ENCODE data around the gene TRUB2.

TRUB2 gene

DNA sequence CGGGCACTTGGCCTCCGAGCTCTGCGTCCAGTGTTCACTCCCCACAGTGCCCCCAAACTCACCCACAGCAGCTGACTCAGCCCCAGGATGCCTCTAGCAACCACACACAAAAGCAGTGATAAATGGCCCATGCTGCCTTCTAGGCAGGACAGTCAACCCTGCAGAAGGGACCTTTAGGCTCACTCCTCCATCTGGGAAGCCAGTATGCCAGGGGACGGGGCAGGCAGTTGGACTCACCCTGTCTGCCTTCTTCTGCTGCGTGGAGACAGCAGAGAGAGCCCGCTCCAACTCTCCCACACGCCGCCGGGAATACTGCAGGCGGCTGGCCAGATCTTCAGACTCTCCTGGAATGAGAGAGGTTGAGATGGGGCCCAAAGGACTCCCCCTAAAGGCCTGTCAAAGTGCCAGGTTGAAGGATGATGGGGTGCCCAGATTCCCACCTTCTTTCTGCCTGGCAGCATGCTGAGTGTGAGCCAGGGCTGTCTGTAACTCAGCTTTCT, 56.8 kb downstream of the TRUB2 start:
- DNase-seq: no peak

DNA sequence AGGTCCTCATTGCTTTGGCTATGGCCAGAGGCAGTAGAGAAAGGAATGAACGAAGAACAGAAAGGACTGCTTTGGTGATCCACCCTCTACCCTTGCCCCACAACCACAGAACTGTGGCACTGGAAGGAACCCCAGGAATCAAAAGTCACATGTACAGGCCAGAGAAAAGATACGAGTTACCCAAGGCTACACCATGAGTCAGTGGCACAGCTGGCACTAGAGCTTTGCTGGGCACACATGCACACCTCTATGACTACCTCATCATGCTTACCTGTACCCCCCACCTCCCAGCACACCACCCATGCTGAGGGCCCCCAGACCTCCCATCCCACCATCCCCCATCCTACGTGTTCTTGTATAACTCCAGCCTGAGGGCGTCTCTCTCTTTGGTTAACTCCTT, 59.6 kb downstream of the TRUB2 start:
- no peak for DNase-seq

DNA sequence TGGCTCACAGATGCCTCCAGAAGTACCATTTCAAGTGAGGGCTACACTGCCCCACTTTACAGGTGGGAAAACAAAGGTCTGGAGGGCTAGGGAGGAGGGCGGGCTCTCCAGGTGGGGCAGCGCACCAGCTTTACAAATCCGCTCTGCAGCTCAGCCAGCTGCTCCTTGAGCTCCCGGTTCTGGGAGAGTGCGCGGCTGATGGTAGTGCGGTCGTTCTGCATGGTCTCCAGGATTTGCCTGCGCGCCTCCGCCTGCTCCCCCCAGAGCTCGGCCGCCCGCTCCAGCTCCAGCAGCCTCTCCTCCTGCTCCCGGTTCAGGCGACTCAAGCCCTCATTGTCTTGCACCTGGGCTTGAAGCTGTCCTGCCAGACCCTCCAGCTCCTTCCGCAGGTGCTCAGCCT, 61.9 kb downstream of the TRUB2 start:
- DNase-seq: no peak

DNA sequence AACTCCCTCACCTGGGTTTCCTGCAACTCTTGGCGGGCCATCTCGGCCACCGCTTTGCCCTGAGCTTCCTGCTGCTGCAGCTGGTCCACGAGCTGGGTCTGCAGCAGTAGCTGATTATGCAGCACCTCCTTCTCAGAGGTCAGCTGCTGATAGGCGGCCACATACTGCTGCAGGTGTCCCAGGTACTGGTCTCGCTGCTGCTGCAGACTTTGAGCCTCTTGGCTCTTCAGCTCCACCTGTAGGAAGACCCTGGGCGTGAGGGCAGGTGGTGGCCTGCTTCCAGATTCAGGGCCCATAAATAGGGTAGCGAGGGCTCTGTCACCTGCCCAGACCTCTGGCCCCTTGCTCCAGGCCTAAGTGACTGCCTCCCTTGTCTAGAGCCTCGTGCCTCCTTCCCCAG, 63.1 kb downstream of the TRUB2 start:
- DNase-seq: no peak

DNA sequence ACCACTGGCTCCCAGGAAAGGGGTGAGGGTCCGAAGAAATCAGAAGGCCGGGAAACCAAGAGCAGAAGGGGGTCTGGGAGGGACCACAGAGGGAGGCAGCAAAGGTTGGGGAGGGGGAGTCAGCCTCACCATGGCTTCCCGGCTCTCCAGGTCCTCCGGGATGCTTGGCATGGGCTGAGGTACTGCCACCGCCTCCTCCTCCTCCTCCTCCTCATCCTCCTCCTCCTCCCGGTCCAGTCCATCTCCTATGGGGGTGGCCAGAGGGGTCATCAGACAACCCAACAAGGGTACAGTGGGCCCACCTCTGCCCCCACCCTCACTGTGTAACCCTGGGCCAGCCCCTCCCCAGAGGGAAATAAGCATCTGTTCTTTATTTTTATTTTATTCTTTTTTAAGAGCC, 63.9 kb downstream of the TRUB2 start:
- no peak for DNase-seq

DNA sequence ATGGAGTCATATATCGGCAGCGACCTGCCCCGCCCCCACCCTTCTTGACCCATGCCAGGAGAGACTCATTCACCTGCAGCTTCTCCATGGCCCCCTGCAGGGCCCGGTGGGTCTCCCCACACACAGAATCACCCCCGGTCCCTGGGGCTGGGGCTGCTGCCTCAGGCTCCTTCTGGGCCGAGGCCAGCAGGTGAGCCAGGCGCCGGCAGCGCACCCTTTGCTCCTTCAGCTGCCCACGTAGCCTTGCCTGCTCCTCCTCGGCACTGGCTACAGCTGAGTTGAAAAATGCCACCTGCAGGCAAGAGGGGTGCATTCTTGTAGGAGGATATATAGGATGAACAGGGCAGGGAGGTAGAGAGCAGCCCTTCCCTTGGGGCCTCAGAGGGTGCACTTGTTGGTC, 64.3 kb downstream of the TRUB2 start:
- no peak for DNase-seq

DNA sequence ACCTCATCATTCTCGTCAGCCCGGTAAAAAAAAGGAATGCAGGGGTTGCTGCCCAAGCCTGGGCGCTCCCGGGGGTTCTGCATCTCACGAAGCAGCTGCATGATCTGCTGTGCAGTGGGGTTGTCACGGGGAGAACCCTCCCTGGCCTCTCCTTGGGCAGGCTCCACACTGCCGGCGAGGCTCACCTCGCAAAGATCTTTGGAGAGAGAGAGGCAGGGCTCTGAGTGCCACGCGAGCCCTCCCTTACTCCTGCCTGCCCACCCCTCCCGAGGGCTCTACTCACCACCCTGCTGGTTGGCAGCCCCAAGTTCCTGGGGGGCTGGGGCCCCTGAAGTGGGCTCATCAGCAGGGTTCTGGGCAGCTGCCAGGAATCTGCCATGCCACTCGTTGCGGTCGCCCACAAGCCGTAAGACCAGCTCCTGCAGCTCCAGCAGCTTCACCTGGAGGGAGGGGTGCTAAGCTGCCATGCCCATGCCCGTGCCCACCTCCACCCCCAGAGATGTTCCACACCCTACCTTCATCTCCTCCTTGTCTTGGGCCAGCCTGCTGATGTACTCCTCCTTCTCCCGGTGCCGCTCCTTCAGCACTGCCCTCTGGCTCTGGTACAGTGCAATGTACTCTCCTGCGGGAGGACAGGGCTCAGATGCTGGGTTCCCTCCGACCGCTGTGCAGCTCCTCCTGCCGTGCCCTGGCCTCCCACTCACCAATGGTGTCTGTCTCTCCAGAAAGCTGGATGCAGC, 65.0 kb downstream of the TRUB2 start:
- DNase-seq: no peak
